ENCODE measurements around the gene HOXA4.

- TF ChIP-seq CTCF (IDR thresholded peaks at IDR 0.05) (no peak), POLR2A (IDR thresholded peaks at IDR 0.05) (no peak)
Measured at GRCh38 chr7:27173511-27173955, 43.0 kb upstream of the HOXA4 start.

All from body of pancreas (tissue), 4 donors.